Colonic mucosa (tissue), 4 donors: ENCODE data around the gene EGR4. TPM values are rescaled to one million over a fixed set of nuclear protein-coding genes. Genes with fewer than 3 reads are reported as not detected.
A peak's percentile ranks its signal among the peaks of the same experiment; 100 is the strongest.

Experiments
- DNase-seq: peaks from one replicate; pipeline ENCODE4 v3.0.0-alpha.2; 2020
- H3K27ac ChIP-seq: fragments of 200-600 bp; one replicate; pipeline ENCODE4 v1.8.0; 2021
- H3K27me3 ChIP-seq: fragments of 200-600 bp; one replicate; pipeline ENCODE4 v1.8.0; 2021
- H3K36me3 ChIP-seq: fragments of 200-600 bp; one replicate; pipeline ENCODE4 v1.8.0; 2021
- H3K4me1 ChIP-seq: fragments of 200-600 bp; one replicate; pipeline ENCODE4 v1.8.0; 2021; ENCODE audit warnings: mild to moderate bottlenecking
- H3K4me3 ChIP-seq: fragments of 200-600 bp; one replicate; pipeline ENCODE4 v1.8.0; 2021
- H3K9ac ChIP-seq, 2 donors: one replicate each; pipeline ENCODE4 v1.7.0; 2013; ENCODE audit warnings: control low read depth in 2 of 2, low read depth in 2 of 2, low read length in 2 of 2
- H3K9me3 ChIP-seq: fragments of 200-600 bp; one replicate; pipeline ENCODE4 v1.8.0; 2021
- intact Hi-C: fragments of 100-400 bp; cut with DNase I; formaldehyde crosslinking; loops from one replicate; pipeline ENCODE4 v1.14.1; 2022
- total RNA-seq, 2 donors: library from RNA; stranded (reverse); fragmentation: NEBNext Ultra II Directional in 1 of 2; extraction: Animal tissue kit (Norgen Biotek cat#: 25700) in 1 of 2; gene quantifications; one replicate each; pipeline ENCODE4 v1.2.1, GENCODE V29; 2021
- TF ChIP-seq, protein P1 (sequence below): fragments of 200-600 bp; IDR thresholded peaks from one replicate; pipeline ENCODE4 v1.8.0; 2022; ENCODE audit warnings: antibody characterized with exemption, mild to moderate bottlenecking
- donor health status: healthy.
- donor health status: DM: no; HTN: no; CAD: no.
- donor health status: DM: no; HTN: no; CAD: no.

EGR4 gene
- total RNA-seq, 2 donors from 2014 or later: not detected

DNA sequence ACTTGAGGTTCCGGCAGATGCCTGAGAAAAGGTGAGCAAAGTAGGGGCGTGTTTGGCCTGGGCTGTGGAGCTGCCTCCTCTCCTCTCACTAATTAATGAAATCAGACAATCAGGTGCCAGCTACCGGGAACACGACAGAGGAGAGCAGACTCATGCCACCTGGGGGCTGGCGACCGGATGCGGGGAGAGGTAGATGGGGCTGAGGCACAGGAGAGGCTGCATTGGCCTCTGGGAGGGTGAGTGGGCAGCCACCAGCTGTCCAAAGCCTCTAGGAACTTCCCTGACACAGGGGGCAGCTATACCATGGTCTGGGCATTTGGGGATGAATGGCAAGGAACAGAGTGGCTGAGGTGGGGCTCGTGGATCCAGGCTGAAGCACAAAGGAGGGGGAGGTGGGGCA is 34.1 kb downstream of the EGR4 start:
- Histone ChIP-seq H3K9me3 (no peaks in the 10 kb centered on the region), H3K36me3 (no peaks in the 10 kb centered on the region), H3K4me1 (no peaks in the 10 kb centered on the region), H3K27ac (no peak overlapping the region), H3K27me3 (no peaks in the 10 kb centered on the region), H3K4me3 (no peak overlapping the region), H3K9ac (no peak overlapping the region)
- intact Hi-C loops: no loop called here
- TF ChIP-seq, protein P1, sequence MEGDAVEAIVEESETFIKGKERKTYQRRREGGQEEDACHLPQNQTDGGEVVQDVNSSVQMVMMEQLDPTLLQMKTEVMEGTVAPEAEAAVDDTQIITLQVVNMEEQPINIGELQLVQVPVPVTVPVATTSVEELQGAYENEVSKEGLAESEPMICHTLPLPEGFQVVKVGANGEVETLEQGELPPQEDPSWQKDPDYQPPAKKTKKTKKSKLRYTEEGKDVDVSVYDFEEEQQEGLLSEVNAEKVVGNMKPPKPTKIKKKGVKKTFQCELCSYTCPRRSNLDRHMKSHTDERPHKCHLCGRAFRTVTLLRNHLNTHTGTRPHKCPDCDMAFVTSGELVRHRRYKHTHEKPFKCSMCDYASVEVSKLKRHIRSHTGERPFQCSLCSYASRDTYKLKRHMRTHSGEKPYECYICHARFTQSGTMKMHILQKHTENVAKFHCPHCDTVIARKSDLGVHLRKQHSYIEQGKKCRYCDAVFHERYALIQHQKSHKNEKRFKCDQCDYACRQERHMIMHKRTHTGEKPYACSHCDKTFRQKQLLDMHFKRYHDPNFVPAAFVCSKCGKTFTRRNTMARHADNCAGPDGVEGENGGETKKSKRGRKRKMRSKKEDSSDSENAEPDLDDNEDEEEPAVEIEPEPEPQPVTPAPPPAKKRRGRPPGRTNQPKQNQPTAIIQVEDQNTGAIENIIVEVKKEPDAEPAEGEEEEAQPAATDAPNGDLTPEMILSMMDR: no peak
- DNase-seq: no peak

DNA sequence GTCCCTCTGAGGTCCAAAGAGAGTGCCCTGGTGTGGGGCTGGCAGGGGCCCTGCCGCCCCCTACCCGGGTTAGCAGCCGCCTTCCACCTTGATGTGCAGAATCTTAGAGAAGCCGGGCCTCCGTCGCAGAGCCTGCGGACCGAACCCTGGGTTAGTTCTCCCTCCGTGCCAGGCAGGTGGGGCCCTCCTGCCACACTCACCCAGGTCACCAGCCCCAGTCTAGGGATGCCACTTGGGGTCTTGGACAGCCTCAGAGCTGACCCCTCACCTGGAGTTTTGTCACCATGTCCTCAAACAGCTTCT is 34.5 kb downstream of the EGR4 start:
- no peak overlapping the region for H3K9ac ChIP-seq
- DNase-seq: no peak
- intact Hi-C loops: no loop called here
- H3K27ac ChIP-seq: no peak overlapping the region
- no peaks in the 10 kb centered on the region for H3K36me3 ChIP-seq
- no peaks in the 10 kb centered on the region for H3K27me3 ChIP-seq
- no peaks in the 10 kb centered on the region for H3K9me3 ChIP-seq
- H3K4me1 ChIP-seq: no peaks in the 10 kb centered on the region
- no peak overlapping the region for H3K4me3 ChIP-seq
- TF ChIP-seq, protein P1: no peak

DNA sequence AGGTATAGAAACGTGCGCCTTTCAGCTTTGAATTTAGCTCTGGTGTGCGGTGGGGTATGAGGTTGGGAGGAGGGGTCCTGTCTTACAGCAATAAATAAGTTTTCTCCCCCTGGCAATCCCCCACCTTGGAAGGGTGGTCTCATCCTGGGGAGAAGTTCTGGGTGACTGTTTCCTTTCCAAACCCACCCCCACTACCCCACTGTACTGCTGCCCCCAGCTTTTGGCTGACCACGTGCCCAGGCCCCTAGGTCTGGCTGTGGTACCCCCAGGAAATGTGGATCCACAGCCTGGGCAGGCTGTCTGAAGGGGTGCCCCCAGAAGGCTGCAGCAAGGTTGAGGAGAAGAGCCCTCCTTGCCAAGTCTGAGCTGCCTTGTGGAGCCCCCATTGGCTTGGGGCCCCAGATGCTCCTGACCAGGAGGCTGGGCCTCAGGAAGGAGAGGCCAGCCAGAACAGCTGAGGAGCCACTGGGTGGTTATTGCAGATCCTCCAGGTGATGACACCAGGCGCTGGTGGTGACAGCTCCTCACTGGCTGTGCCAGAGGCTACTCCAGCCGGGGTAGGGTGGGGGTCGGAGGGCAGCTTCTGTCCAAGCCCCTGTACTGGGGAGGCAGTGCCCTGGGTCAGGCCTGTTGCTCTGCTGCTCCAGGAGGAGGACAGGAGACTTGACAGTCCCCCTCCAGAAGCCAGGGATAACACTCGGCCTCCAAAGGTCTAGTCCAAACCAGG is 35.0 kb downstream of the EGR4 start:
- no peak overlapping the region for H3K27ac ChIP-seq
- intact Hi-C loops: no loop called here
- TF ChIP-seq, protein P1: no peak
- no peaks in the 10 kb centered on the region for H3K9me3 ChIP-seq
- H3K9ac ChIP-seq: no peak overlapping the region
- no peak overlapping the region for H3K4me3 ChIP-seq
- H3K36me3 ChIP-seq: no peaks in the 10 kb centered on the region
- DNase-seq: no peak
- no peaks in the 10 kb centered on the region for H3K27me3 ChIP-seq
- no peaks in the 10 kb centered on the region for H3K4me1 ChIP-seq

DNA sequence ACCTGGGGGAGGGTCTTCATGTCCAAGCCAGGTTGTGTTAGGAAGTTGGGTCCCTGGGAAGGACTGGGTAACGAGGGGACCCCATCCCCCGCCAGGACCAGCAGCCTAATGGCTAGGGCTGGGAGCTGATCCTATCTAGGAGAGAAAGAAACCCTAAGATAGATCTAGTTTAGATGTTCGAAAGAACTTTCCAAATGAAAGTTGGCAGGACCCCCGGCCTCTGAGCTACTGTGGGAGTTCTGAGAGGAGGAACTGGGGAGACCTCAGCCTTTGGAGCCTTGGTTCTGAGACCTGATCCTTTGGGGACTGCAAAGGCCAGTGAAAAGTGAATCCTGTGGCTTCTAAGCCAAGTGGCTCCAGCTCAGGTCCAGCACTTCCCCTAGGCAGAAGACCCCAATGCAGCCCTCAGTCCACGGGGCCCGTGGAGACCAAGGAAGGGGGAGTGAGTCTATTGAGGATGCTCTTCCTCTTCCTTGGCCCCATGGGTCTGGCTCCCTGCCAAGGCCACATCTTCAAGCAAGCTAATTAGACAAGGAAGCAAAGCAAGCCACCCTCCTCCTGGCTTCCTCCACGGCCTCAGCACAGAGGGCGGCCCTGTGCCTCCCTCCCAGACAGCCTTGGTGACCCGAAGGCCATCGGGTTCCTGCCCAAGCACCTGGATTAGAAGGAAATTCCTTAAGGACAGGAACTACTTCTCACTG is 35.8 kb downstream of the EGR4 start:
- peak; percentile 36 for DNase-seq
- Histone ChIP-seq H3K9me3 (no peaks in the 10 kb centered on the region), H3K4me1 (no peaks in the 10 kb centered on the region), H3K27ac (no peak overlapping the region), H3K36me3 (no peaks in the 10 kb centered on the region), H3K27me3 (no peaks in the 10 kb centered on the region), H3K9ac (no peak overlapping the region), H3K4me3 (no peak overlapping the region)
- TF ChIP-seq, protein P1: no peak
- intact Hi-C loops: no loop called here

DNA sequence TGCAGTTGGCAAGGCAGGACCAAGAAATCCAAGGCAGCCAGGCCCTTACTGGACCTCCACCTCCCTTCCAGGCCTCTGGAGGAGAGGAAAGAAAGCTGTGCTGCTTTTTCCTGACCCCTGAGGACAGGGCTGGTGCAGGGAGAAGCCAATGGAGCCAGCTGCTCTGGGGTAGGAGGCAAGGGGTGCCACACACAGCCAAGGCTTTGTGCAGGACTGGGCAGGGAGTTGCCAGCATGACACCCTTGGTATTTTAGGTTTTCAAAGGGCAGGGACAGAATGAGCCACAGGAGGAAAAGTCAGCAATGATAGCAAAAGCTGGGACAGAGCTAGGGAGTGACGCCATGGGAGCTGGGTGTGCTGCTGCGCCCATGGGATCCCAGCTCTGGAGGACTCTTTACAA is 36.3 kb downstream of the EGR4 start:
- intact Hi-C loops: no loop called here
- Histone ChIP-seq H3K9me3 (no peaks in the 10 kb centered on the region), H3K27me3 (no peaks in the 10 kb centered on the region), H3K9ac (no peak overlapping the region), H3K4me3 (no peak overlapping the region), H3K4me1 (no peaks in the 10 kb centered on the region), H3K27ac (no peak overlapping the region), H3K36me3 (no peaks in the 10 kb centered on the region)
- TF ChIP-seq, protein P1: no peak
- DNase-seq: no peak
